H1 (cell line): ENCODE data around the gene ARHGAP24. TPM values are rescaled to one million over a fixed set of nuclear protein-coding genes. Genes with fewer than 3 reads are reported as not detected.

ENCODE experiments used
- CTCF ChIA-PET: fragments of 300-600 bp; sonication (Branson Sonifier 250); formaldehyde crosslinking; loops from one replicate; lab custom pipeline; 2021; ENCODE audit not compliant: partially characterized antibody; lab: Charles Lee
- POLR2A ChIA-PET: fragments of 300-600 bp; sonication (Branson Sonifier 250); formaldehyde crosslinking; loops from one replicate; lab custom pipeline; 2021; ENCODE audit warnings: inconsistent platforms; ENCODE audit not compliant: partially characterized antibody; lab: Charles Lee
- DNase-seq, 2 experiments: peaks; one replicate each; pipeline versions ENCODE4 v3.0.0 to v3.0.0-alpha.2; 2010 to 2022; ENCODE audit warnings: low spot score in 2 of 2, low read depth in 1 of 2, mixed read lengths in 1 of 2
- FAIRE-seq: peaks from 2 replicates; lab custom pipeline; 2011; peaks lifted over from hg19 to GRCh38; lab: Jason Lieb, UNC
- H2AFZ ChIP-seq: 2 replicates; pipeline ENCODE4 v1.8.1; 2012; ENCODE audit warnings: low read length, inconsistent platforms
- H2AK5ac ChIP-seq: 2 replicates; pipeline ENCODE4 v1.6.1; 2013; ENCODE audit warnings: low read depth, low read length
- H2BK120ac ChIP-seq: replicated peaks from 2 replicates; pipeline ENCODE3; 2013; ENCODE audit warnings: low read depth, low read length, inconsistent platforms
- H2BK12ac ChIP-seq: 2 replicates; pipeline ENCODE4 v1.6.1; 2013; ENCODE audit warnings: low read depth, low read length
- H2BK15ac ChIP-seq: 2 replicates; pipeline ENCODE4 v1.6.1; 2013; ENCODE audit warnings: low read length
- H2BK20ac ChIP-seq: 2 replicates; pipeline ENCODE4 v1.6.1; 2013; ENCODE audit warnings: low read length
- H2BK5ac ChIP-seq: 2 replicates; pipeline ENCODE4 v1.6.1; 2013; ENCODE audit warnings: low read depth, low read length
- H3K14ac ChIP-seq: 2 replicates; pipeline ENCODE4 v1.6.1; 2013; ENCODE audit warnings: inconsistent platforms; ENCODE audit not compliant: insufficient read length
- H3K18ac ChIP-seq: 2 replicates; pipeline ENCODE4 v1.6.1; 2013; ENCODE audit warnings: low read length; ENCODE audit errors: extremely low read depth
- H3K23ac ChIP-seq: 2 replicates; pipeline ENCODE4 v1.6.1; 2013; ENCODE audit warnings: inconsistent platforms; ENCODE audit not compliant: insufficient read length
- H3K23me2 ChIP-seq: 2 replicates; pipeline ENCODE4 v1.6.1; 2013; ENCODE audit warnings: low read depth, low read length
- H3K27ac ChIP-seq: 2 replicates; pipeline ENCODE4 v1.6.1; 2011; ENCODE audit warnings: low read depth, low read length, inconsistent platforms
- H3K27me3 ChIP-seq, 4 experiments: replicated peaks in 1 of 4; 1 replicate in 1 of 4; 2 replicates in 3 of 4; pipeline versions ENCODE4 v1.6.1 to v1.8.1; 2011 to 2013; ENCODE audit warnings: low read length in 3 of 4, mild to moderate bottlenecking in 3 of 4, inconsistent platforms in 2 of 4, mixed read lengths in 2 of 4, moderate library complexity in 1 of 4; ENCODE audit not compliant: control insufficient read depth in 3 of 4, insufficient read depth in 3 of 4; ENCODE audit errors: extremely low read depth in 1 of 4
- H3K36me3 ChIP-seq, 4 experiments: 2 replicates each; pipeline versions ENCODE4 v1.6.1 to v1.8.1; 2011 to 2013; ENCODE audit warnings: mild to moderate bottlenecking in 4 of 4, low read length in 3 of 4, moderate library complexity in 2 of 4, control low read depth in 1 of 4, inconsistent platforms in 1 of 4; ENCODE audit not compliant: insufficient read depth in 4 of 4, control insufficient read depth in 2 of 4
- H3K4ac ChIP-seq: replicated peaks from 2 replicates; pipeline ENCODE3; 2013; ENCODE audit warnings: low read length, low read depth, mixed read lengths, inconsistent platforms; ENCODE audit not compliant: insufficient read length
- H3K4me1 ChIP-seq, 4 experiments: replicated peaks in 1 of 4; 1 replicate in 1 of 4; 2 replicates in 3 of 4; pipeline versions ENCODE4 v1.6.1 to v1.8.1; 2011 to 2013; ENCODE audit warnings: low read length in 3 of 4, inconsistent platforms in 2 of 4, mixed read lengths in 1 of 4; ENCODE audit not compliant: insufficient read depth in 4 of 4, control insufficient read depth in 3 of 4
- H3K4me2 ChIP-seq, 2 experiments: 2 replicates each; pipeline versions ENCODE4 v1.6.1 to v1.8.1; 2011 to 2013; ENCODE audit warnings: low read depth in 2 of 2, low read length in 2 of 2, control low read depth in 1 of 2, inconsistent platforms in 1 of 2, mild to moderate bottlenecking in 1 of 2; ENCODE audit not compliant: insufficient read depth in 1 of 2
- H3K4me3 ChIP-seq, 4 experiments: fragments of 200-600, 300-600 bp in 1 of 4; sonication (generic), shearing (Covaris generic), sonication (Bioruptor Twin) in 1 of 4; 2 replicates each; pipeline versions ENCODE4 v1.5.1 to v1.8.1; 2011 to 2016; ENCODE audit warnings: low read length in 4 of 4, low read depth in 3 of 4, control low read depth in 2 of 4, inconsistent platforms in 2 of 4, mild to moderate bottlenecking in 2 of 4, mixed read lengths in 1 of 4, moderate library complexity in 1 of 4; ENCODE audit not compliant: insufficient read depth in 2 of 4; ENCODE audit errors: extremely low read depth in 1 of 4
- H3K56ac ChIP-seq: replicated peaks from 2 replicates; pipeline ENCODE3; 2013; ENCODE audit warnings: low read depth, mild to moderate bottlenecking, mixed read lengths, low read length, inconsistent platforms; ENCODE audit not compliant: insufficient read length
- H3K79me1 ChIP-seq: 2 replicates; pipeline ENCODE4 v1.6.1; 2013; ENCODE audit warnings: low read depth, low read length, control low read depth
- H3K79me2 ChIP-seq, 2 experiments: 2 replicates each; pipeline versions ENCODE4 v1.6.1 to v1.8.1; 2012 to 2013; ENCODE audit warnings: low read length in 2 of 2, mild to moderate bottlenecking in 2 of 2, inconsistent platforms in 1 of 2; ENCODE audit not compliant: insufficient read depth in 2 of 2, control insufficient read depth in 1 of 2
- H3K9ac ChIP-seq, 4 experiments: replicated peaks in 1 of 4; 1 replicate in 1 of 4; 2 replicates in 3 of 4; pipeline versions ENCODE4 v1.6.1 to v1.8.1; 2011 to 2013; ENCODE audit warnings: low read depth in 3 of 4, low read length in 3 of 4, control low read depth in 2 of 4, mild to moderate bottlenecking in 2 of 4, moderate library complexity in 2 of 4, inconsistent platforms in 1 of 4; ENCODE audit errors: extremely low read depth in 1 of 4
- H3K9me3 ChIP-seq, 2 experiments: 2 replicates each; pipeline versions ENCODE4 v1.6.1 to v1.8.1; 2012 to 2013; ENCODE audit warnings: mild to moderate bottlenecking in 2 of 2, moderate library complexity in 2 of 2, control low read depth in 1 of 2, inconsistent platforms in 1 of 2, low read depth in 1 of 2, low read length in 1 of 2, mixed read lengths in 1 of 2; ENCODE audit not compliant: insufficient read depth in 2 of 2
- H4K20me1 ChIP-seq, 2 experiments: replicated peaks in 1 of 2; 2 replicates each; pipeline versions ENCODE3 to v1.8.1; 2011 to 2013; ENCODE audit warnings: inconsistent platforms in 2 of 2, low read length in 2 of 2, mild to moderate bottlenecking in 1 of 2; ENCODE audit not compliant: insufficient read depth in 2 of 2, control insufficient read depth in 1 of 2
- H4K5ac ChIP-seq: 2 replicates; pipeline ENCODE4 v1.6.1; 2013; ENCODE audit warnings: low read length, low read depth, mixed read lengths, inconsistent platforms; ENCODE audit not compliant: insufficient read length
- H4K8ac ChIP-seq: 2 replicates; pipeline ENCODE4 v1.8.0; 2013; ENCODE audit warnings: mild to moderate bottlenecking, moderate library complexity, low read length, inconsistent platforms; ENCODE audit not compliant: insufficient read depth; ENCODE audit errors: extremely low read depth
- H4K91ac ChIP-seq: replicated peaks from 2 replicates; pipeline ENCODE3; 2013; ENCODE audit warnings: low read length, mixed read lengths, inconsistent platforms; ENCODE audit not compliant: insufficient read length
- CHD2 ChIP-seq: IDR thresholded peaks from 2 replicates; pipeline ENCODE4 v1.6.1; 2012; ENCODE audit warnings: low read length, improper control_type of control experiment
- EP300 ChIP-seq, 2 experiments: IDR thresholded peaks; 1 replicate in 1 of 2; 2 replicates in 1 of 2; pipeline ENCODE4 v1.6.1; 2011 to 2012; ENCODE audit warnings: low read depth in 2 of 2, low read length in 2 of 2, mild to moderate bottlenecking in 2 of 2, borderline replicate concordance in 1 of 2, inconsistent platforms in 1 of 2, moderate library complexity in 1 of 2
- GABPA ChIP-seq: IDR thresholded peaks from 2 replicates; pipeline ENCODE4 v1.6.1; 2011; ENCODE audit warnings: mild to moderate bottlenecking, low read length, moderate library complexity, borderline replicate concordance; ENCODE audit not compliant: insufficient read depth
- HDAC6 ChIP-seq: IDR thresholded peaks from one replicate; pipeline ENCODE4 v1.7.1; 2012; ENCODE audit warnings: low read depth, mild to moderate bottlenecking, inconsistent platforms, low read length, moderate library complexity
- KDM4A ChIP-seq: IDR thresholded peaks from one replicate; pipeline ENCODE4 v1.7.1; 2012; ENCODE audit warnings: low read depth, mild to moderate bottlenecking, moderate library complexity, low read length, inconsistent platforms; ENCODE audit not compliant: severe bottlenecking
- KDM5A ChIP-seq: fragments of 200-600 bp; IDR thresholded peaks from 2 replicates; pipeline ENCODE4 v1.7.1; 2012; ENCODE audit warnings: mild to moderate bottlenecking, low read length, inconsistent platforms, mixed read lengths
- MAFK ChIP-seq: IDR thresholded peaks from 2 replicates; pipeline ENCODE4 v1.6.1; 2012; ENCODE audit warnings: low read depth, mild to moderate bottlenecking, improper control_type of control experiment, low read length
- RFX5 ChIP-seq: IDR thresholded peaks from 2 replicates; pipeline ENCODE4 v1.6.1; 2011; ENCODE audit warnings: low read depth, low read length, improper control_type of control experiment, borderline replicate concordance
- RNF2 ChIP-seq: fragments of 200-900, 300-1000 bp; sonication (generic); IDR thresholded peaks from 2 replicates; pipeline ENCODE4 v1.7.1; 2016; ENCODE audit warnings: borderline replicate concordance, low read depth, mild to moderate bottlenecking, antibody characterized with exemption, low read length; ENCODE audit not compliant: poor library complexity, severe bottlenecking; ENCODE audit errors: missing control alignments
- RXRA ChIP-seq: IDR thresholded peaks from 2 replicates; pipeline ENCODE4 v1.6.1; 2011; ENCODE audit warnings: low read depth, mild to moderate bottlenecking, low read length, moderate library complexity; ENCODE audit not compliant: insufficient read depth
- TAF1 ChIP-seq: IDR thresholded peaks from 2 replicates; pipeline ENCODE4 v1.6.1; 2011; ENCODE audit warnings: mild to moderate bottlenecking, low read depth, low read length
- TBP ChIP-seq: IDR thresholded peaks from 2 replicates; pipeline ENCODE4 v1.6.1; 2011; ENCODE audit warnings: low read depth, low read length, improper control_type of control experiment
- WGBS, 2 experiments: shearing (Covaris generic) in 1 of 2; methylation state at CpG; one replicate each; pipeline versions ENCODE4 v1.1.6 to v1.1.7; 2013 to 2015; ENCODE audit warnings: low lambda C conversion rate in 2 of 2, mixed read lengths in 2 of 2, inconsistent platforms in 1 of 2, low coverage in 1 of 2, missing lambda C conversion rate in 1 of 2; ENCODE audit not compliant: insufficient replicate concordance in 2 of 2, insufficient coverage in 1 of 2, insufficient read length in 1 of 2; ENCODE audit errors: extremely low coverage in 1 of 2, missing lambda C conversion rate in 1 of 2; 5-methylcytosine and 5-hydroxymethylcytosine counted together
- polyA plus RNA-seq, 7 experiments: library from polyadenylated mRNA; depleted of rRNA in 3 of 7; stranded (reverse) in 5 of 7; unstranded in 2 of 7; fragments of >200 nt in 5 of 7; fragments of 200-250 nt in 2 of 7; gene quantifications; 1 replicate in 5 of 7; 2 replicates in 1 of 7; 4 replicates in 1 of 7; pipeline versions ENCODE4 v1.2.1 to v1.2.3, GENCODE V29; 2011 to 2013; ENCODE audit warnings: missing spikeins in 2 of 7, mixed read lengths in 2 of 7
- total RNA-seq: library from RNA; stranded (reverse); fragmentation: NEBNext Ultra II Directional; extraction: Animal tissue kit (Norgen Biotek cat#: 25700); gene quantifications from 2 replicates; pipeline ENCODE4 v1.2.1, GENCODE V29; 2021

The ARHGAP24 gene
- total and polyA plus RNA-seq, 2 of the 8 experiments (the other 6 are each of a cell fraction or from before 2014, with no cell fraction given): 0.08 to 0.50 TPM

DNA sequence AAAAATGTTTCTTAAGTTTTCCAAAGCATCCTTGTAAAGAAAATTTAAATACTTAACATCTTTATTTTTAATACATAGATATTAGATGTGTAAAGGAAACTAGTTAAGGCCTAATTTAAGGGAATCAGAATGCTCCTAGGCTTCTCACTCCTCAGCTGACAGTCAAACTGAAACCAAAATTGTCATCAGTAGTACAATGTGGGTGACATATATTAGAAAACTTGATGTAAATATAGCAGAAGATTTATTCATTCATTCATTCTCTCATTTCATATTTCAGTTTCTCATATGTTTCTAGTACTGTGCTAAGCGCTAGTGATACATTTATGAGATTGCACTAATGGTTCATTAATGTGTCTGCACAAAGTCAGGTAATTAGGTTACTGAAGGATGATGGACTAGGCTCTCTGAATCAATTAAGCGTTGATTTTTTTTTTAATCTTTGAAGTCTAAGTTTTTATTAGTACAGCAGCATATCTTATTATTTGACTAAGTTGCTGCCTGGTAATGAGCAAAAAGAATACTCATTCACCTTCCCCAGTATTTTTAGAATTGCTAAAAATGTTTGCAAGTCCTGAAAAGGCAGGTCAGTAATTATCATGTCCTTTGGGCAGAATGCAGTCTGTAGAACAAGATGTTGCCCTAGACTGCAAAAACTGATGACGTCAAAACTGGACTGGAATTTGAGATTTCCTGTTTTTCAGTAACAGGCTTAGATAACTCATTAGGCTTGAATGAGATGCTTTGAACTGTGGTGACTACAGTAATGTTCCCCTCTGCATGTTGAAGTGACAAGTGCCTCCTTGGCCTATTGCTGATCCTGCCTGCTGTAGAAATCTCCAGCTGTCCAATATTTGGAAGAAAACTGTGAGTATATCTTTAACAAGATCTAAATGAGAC is 128.7 kb downstream of the ARHGAP24 start:
- ChIA-PET POLR2A (no interaction called here), CTCF (no interaction called here)
- no peaks in the 10 kb centered on the region for H3K4me1 ChIP-seq
- H4K8ac ChIP-seq: no peak overlapping the region
- H3K23ac ChIP-seq: no peak overlapping the region
- no peaks in the 10 kb centered on the region for H3K79me1 ChIP-seq
- no peak overlapping the region for H2BK5ac ChIP-seq
- no peaks in the 10 kb centered on the region for H3K36me3 ChIP-seq
- H3K14ac ChIP-seq: no peak overlapping the region
- no peak overlapping the region for H3K4ac ChIP-seq
- no peak for DNase-seq
- no peak overlapping the region for H2BK20ac ChIP-seq
- H3K23me2 ChIP-seq: no peaks in the 10 kb centered on the region
- no peaks in the 10 kb centered on the region for H3K9me3 ChIP-seq
- no peak overlapping the region for H4K5ac ChIP-seq
- no peak overlapping the region for H2AFZ ChIP-seq
- H3K9ac ChIP-seq: no peak overlapping the region
- H4K91ac ChIP-seq: no peak overlapping the region
- H3K79me2 ChIP-seq: no peaks in the 10 kb centered on the region
- H3K4me2 ChIP-seq: no peak overlapping the region
- no peak overlapping the region for H2BK120ac ChIP-seq
- H3K56ac ChIP-seq: no peak overlapping the region
- FAIRE-seq: no peak
- H4K20me1 ChIP-seq: no peaks in the 10 kb centered on the region
- H3K27me3 ChIP-seq: no peaks in the 10 kb centered on the region
- no peak overlapping the region for H3K18ac ChIP-seq
- H3K4me3 ChIP-seq: no peak overlapping the region
- 93% methylated on average over 3 of the region's 3 CpGs; no CpG with 5 or more reads in 1 of the 2 experiments for WGBS, 2 experiments
- H3K27ac ChIP-seq: no peak overlapping the region
- H2BK15ac ChIP-seq: no peak overlapping the region
- H2BK12ac ChIP-seq: no peak overlapping the region
- no peak overlapping the region for H2AK5ac ChIP-seq
- TF ChIP-seq RXRA (no peak), TAF1 (no peak), EP300 (IDR thresholded peaks at IDR 0.05; ENCODE audit: borderline replicate concordance in 1 of 2, low read depth in 2 of 2, low read length in 2 of 2) (no peak), TBP (no peak), RFX5 (no peak), KDM5A (no peak), HDAC6 (no peak), RNF2 (no peak), KDM4A (no peak), CHD2 (no peak), GABPA (no peak), MAFK (no peak)
